ENCODE measurements around the gene ZNF425. TPM values are rescaled to one million over a fixed set of nuclear protein-coding genes. Genes with fewer than 3 reads are reported as not detected.

The ZNF425 gene
- total and polyA plus RNA-seq, 2 experiments from 2014 or later: 4.3 to 5.0 TPM

GRCh38 chr7:149147752-149148653 is 21.9 kb upstream of the ZNF425 start:
- peaks cover 39% of the 10 kb centered on the region for H3K36me3 Mint-ChIP-seq (ENCODE audit: low read depth)
- H3K79me2 ChIP-seq (replicated peaks; ENCODE audit: insufficient read depth): peaks cover 68% of the 10 kb centered on the region
- H3K27me3 Mint-ChIP-seq (ENCODE audit: insufficient read depth, low read depth, poor library complexity): peaks cover 19% of the 10 kb centered on the region
- no peak overlapping the region for H2AFZ ChIP-seq
- H3K9me2 ChIP-seq (ENCODE audit: insufficient read depth): no peaks in the 10 kb centered on the region
- peaks cover 31% of the 10 kb centered on the region for H4K20me1 ChIP-seq (replicated peaks; ENCODE audit: insufficient read depth)
- peaks cover 51% of the 10 kb centered on the region for H3K4me1 Mint-ChIP-seq
- peak overlapping the region; percentile 84 for H3K4me2 ChIP-seq
- H3K4me3 Mint-ChIP-seq: peak overlapping the region; percentile 95
- H3K27me3 ChIP-seq (ENCODE audit: insufficient read depth): no peaks in the 10 kb centered on the region
- peak overlapping the region; percentile 75 for H3K4me3 ChIP-seq
- peaks cover 17% of the 10 kb centered on the region for H3F3A ChIP-seq (replicated peaks; ENCODE audit: low read depth)
- peak overlapping the region; percentile 95 for H3K27ac Mint-ChIP-seq
- peak overlapping the region; percentile 83 for H3K27ac ChIP-seq (ENCODE audit: low read depth)
- peaks cover 28% of the 10 kb centered on the region for H3K4me1 ChIP-seq (ENCODE audit: insufficient read depth)
- peak; percentile 54 for DNase-seq (ENCODE audit: low spot score)
- H3K9me3 Mint-ChIP-seq: no peaks in the 10 kb centered on the region; the same call in 2 of the 3 replicates
- peaks cover 9% of the 10 kb centered on the region for H3K36me3 ChIP-seq (ENCODE audit: insufficient read depth)
- peak; percentile 12 for ATAC-seq
- TF ChIP-seq ZNF114 (CRISPR knock-in tag; IDR thresholded peaks at IDR 0.05): no peak
- no peak for TF ChIP-seq NANOG (IDR thresholded peaks at IDR 0.05; ENCODE audit: borderline replicate concordance)
- no peak for TF ChIP-seq REST (IDR thresholded peaks at IDR 0.05; ENCODE audit: unreplicated experiment)
- TF ChIP-seq ZNF462 (CRISPR knock-in tag; IDR thresholded peaks at IDR 0.05): no peak
- TF ChIP-seq JUNB (IDR thresholded peaks at IDR 0.05; ENCODE audit: unreplicated experiment): no peak
- no peak for TF ChIP-seq EZH2phosphoT487 (IDR thresholded peaks at IDR 0.05; ENCODE audit: unreplicated experiment)
- TF ChIP-seq ETS1 (IDR thresholded peaks at IDR 0.05): no peak
- no peak for TF ChIP-seq ZNF331 (CRISPR knock-in tag; IDR thresholded peaks at IDR 0.05; ENCODE audit: low read depth)
- no peak for TF ChIP-seq STAT1 (IDR thresholded peaks at IDR 0.05; ENCODE audit: unreplicated experiment)
- no peak for TF ChIP-seq CREB1 (CRISPR knock-in tag; IDR thresholded peaks at IDR 0.05; ENCODE audit: low read depth)
- TF ChIP-seq EZH2 (IDR thresholded peaks at IDR 0.05; ENCODE audit: low read depth, unreplicated experiment): no peak
- TF ChIP-seq CTCF (conservative IDR thresholded peaks at IDR 0.05; ENCODE audit: low read depth in 2 of 2): no peak
- no peak; the same call in none of the 2 replicates for TF ChIP-seq POLR2AphosphoS5 (IDR thresholded peaks at IDR 0.05; ENCODE audit: low read depth)

Data from GM23338 (cell line).